Activated CD4-positive, CD25-positive, alpha-beta regulatory T cell treated with anti-CD3 and anti-CD28 coated beads, Interleukin-2, amount 50 U/mL, for 24 hours (primary cell): ENCODE data around the gene CHAC2.
"Not testable (repeated sequence)": the region's sequence is repeated elsewhere in the genome, so short reads cannot be mapped to it uniquely, and the experiment has no call there.

Experiments used
- ATAC-seq, 2 donors: fragments of 150-1000 bp; cut with Tn5 transposase; one replicate each; pipeline ENCODE4 v1.10.0; 2021; ENCODE audit warnings: mild to moderate bottlenecking in 1 of 2, moderate library complexity in 1 of 2

Gene CHAC2

DNA sequence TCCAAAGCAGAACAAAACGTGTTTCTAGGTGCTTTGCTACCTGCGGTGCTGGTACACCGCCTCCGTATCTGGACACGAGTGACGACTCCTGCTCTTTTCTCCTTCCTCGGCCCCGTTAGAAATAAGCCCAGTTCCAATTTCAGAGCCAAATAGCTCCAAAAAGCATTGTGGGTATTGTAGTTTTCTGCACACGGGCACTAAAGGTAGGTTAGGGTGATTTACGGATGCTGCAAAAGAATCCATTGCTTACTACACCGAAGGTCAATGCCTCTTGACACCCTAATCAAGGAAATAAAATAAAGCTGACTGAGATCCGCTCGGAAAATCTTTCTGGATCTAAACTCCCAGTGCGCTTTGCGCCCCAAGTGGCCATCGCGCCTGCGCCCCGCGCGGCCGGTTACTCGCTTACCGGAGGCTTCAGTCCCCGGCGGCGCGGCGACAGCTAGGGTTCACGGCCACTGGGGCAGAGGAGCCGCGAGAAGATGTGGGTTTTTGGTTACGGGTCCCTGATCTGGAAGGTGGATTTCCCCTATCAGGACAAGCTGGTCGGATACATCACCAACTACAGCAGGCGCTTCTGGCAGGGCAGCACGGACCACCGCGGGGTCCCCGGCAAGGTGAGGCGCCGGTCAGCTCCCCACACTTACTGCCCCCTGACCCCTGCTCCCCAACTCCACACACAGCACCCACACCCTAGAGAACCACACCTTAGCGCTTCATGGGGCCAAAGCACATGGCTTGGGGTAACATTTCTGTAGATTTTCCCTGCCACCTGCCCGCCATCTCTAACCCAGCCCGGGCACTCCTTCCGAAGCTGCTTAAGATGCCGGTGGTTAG, at the start of gene CHAC2:
Gene CHAC2, plus strand, starts transcription at position 400 of the 837 bp plus-strand sequence. Its CDS starts 83 bp downstream, at position 483.
- peak; percentile 94 to 95 for ATAC-seq

DNA sequence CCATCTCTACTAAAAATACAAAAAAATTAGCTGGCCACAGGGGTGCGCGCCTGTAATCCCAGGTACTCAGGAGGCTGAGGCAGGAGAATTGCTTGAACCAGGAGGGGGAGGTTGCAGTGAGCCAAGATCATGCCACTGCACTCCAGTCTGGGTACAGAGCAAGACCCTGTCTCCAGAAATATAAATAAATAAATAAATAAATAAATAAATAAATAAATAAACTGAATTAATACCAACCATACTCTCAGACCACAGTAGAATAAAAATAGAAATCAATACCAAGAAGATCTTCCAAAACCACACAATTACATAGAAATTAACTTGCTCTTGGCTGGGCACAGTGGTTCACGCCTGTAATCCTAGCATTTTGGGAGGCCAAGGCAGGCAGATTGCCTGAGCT, 46.7 kb upstream of the CHAC2 start:
- not testable (repeated sequence) for ATAC-seq

DNA sequence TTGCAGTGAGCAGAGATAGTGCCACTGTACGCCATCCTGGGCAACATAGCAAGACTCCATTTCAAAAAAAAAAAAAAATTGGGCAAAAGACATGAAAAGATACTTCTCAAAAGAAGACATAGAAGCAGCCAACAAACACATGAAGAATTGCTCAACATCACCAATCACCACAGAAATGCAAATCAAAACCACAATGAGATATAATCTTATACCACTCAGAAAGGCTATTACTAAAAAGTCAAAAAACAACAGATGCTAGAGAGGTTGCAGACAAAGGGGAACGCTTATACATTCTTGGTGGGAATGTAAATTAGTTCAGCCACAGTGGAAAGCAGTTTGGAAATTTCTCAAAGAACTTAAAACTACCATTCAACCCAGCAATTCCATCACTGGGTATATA, 43.1 kb upstream of the CHAC2 start:
- peak; percentile 25 to 43 for ATAC-seq

DNA sequence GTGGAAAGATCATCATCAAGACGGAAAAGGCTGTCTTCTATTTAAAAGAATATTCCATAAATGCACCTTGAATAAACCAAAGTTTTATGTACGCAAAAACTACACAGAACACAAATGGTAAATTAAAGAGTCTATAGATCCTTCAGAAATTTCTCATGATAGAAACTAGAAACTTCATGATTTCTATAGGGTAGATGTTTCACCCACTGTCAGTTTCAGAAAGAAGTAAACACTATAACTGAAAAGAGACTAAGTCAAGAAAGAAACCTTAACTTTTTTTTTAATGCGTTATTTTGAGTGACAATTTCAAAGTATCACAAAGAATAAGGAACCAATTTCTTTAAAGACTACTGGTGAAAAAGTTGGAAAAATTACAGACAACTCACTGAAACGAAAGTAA, 41.9 kb upstream of the CHAC2 start:
- no peak for ATAC-seq

DNA sequence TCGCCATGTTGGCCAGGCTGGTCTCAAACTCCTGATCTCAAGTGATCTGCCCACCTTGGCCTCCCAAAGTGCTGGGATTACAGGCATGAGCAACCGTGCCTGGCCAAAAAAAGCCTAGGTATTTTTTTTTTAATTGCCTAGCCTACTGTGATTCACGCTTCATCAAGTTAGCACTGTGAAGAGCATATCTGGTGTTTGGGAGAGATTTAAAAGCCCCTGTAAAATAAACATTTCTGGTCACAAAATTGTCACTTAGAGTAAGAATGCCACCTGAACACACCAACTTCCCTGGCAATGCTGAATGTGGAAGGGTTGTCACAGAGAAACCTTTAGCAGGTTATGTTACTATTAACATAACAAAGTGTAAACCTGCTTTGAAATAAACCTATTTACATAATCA, 39.7 kb upstream of the CHAC2 start:
- no peak for ATAC-seq

DNA sequence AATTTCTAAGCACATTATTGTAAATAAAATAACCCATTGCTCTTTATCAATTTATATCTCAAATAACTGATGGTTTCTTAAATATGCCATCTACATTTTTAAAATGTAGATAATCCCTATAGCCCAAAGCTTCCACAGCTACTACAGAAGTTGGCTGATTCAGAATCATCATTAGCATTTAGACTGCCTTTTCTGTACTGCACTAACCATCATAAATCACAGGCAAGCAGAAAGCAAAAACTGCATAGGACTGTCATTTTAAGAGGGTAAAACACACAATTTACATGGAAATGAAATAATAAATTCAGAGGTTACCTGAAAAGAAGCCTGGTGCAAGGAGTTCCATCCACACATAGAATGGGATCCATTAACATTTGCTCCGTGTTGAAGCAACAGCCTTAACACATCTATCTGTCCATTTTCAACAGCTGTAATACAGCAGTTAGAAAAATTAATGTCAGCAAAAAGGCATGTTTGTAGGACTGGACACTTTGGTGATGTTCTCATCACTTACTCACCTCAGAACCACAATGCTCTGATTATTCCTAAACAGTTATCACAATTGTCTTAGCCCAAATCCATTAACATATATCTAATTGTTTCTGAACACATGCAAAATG, 38.4 kb upstream of the CHAC2 start:
- no peak for ATAC-seq

DNA sequence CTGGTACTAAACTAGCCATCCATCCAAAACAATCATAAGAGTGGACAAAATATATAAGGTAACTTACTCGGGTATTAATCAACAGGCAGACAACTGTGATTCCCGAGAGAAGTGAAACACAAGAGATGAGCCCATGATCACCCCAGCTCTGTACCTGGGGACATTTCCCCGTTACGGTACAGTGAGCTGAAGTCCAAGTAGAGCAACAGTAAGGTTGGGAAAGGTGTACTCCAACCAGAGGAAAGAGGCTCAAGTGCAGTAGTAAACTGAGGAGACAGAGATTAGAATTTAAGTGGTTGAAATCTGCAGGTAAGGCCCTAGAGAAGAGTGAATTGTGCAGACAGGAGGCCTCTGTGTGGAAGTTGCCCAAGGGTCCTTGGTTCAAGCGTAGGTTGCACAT, 30.5 kb upstream of the CHAC2 start:
- no peak for ATAC-seq

DNA sequence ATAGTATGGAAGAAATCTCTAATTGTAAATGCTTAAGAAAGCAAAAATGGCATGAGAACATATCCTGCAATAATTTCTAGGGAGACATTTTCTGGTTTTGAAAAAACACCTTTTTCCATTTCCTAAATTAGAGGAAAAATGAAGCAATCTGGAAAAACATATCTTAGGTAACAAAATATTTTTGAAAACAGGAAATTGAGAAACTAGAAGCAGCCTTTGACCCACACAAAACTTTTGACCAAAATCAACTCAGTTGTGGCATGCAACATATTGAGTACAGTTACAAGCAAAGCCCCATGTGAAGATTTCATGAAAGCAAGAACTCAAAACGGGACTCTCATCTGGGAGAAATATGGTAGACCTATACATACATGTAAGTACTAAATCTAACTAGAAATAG, 28.6 kb upstream of the CHAC2 start:
- ATAC-seq = no peak

DNA sequence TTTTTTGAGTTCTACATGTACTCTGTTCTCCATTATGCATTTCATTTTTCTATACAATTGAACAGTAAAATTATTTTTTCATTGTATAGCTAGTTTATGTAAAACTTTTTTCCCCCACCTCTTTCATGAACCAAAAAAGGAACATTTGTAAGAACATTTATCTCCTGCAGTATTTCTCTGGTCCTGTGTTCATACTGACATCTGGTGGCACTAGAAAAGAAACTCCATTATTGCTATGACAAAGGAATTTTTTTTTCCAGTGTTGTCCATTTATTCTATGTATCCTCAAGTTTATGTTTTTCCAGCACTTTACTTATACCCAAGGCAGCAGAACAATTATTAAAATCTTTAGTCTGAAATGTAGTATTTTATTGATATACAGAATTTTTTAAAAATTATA, 27.4 kb upstream of the CHAC2 start:
- ATAC-seq = no peak

DNA sequence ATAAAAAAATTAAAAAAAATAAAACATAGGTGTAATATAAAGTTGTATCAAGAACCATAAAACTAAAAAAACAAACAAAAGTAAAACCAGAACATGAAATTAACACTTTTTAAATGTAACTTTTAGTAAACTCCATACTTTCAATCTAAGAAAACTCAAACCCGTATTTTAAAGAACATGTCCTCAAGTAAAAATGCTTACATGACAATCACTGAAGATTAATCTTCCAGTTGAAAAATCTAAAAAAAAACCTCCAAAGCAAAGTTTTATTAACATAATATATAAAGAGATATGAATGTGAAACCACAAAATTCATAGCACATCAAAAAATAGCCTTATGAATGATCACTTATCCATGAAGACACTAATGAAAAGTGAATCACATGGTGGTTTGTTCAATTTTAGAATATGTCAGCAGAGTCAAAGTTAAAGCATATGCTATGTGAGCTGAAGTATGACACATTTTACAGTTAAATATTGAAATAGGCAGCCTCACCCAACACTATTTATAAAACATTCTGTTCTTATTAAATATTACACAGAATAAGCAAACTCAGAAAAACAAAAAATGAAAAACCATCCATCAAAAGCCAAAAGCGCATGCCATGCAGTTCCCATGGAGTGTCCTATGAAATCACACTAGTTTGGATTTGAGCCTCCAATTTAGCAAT, 23.1 kb upstream of the CHAC2 start:
- peak; percentile 41 to 64 for ATAC-seq

DNA sequence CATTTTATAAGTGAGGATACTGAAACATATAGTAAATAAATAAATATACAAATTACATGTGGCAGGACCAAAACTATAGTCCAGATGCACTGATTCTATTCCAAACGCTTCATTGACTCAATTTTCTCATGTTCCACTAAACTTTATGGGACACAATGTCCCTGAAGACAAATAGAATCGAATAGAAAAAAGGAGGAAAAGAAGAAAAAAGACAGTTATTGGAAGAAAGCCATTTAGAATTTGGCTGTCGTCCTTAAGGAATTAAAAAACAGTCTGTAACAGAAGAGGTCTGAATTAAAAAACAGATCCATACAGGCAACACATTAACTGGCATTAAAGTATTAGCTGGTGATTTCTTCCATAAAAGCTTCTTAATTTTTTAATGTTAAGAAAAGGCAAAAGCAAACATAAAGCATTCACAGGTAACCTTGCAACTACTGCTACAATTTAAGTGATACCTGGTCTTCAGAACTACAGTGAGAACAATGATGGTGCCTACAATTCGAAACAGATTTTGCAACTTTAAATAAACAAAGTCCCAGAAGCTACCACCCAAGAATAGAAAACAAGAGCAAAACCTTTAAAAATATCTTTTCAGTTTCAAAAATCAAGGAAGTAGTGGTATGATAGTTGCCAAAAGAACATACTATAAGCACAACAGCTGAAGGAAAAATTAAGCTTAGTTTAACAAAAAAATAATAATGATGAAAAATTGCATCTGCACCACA, 17.4 kb upstream of the CHAC2 start:
- ATAC-seq = no peak

DNA sequence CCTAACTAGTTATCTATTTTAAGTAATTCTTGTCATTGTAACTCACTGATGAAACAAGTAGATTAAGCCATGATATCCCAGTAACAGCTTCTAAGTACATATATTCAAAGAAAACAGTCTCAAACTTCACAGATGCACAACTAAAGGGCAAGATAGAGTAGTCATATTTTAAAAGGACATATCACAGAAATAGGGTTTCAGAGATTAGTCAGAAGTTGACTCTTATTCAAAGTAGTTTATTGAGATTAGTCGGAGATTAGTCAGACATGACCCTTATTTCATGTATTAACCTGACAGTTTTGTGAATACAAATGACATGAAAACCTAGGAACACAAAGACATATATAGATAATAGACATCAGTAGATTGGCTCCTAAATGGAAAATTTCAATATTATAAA, 15.9 kb upstream of the CHAC2 start:
- peak; percentile 94 to 95 for ATAC-seq

DNA sequence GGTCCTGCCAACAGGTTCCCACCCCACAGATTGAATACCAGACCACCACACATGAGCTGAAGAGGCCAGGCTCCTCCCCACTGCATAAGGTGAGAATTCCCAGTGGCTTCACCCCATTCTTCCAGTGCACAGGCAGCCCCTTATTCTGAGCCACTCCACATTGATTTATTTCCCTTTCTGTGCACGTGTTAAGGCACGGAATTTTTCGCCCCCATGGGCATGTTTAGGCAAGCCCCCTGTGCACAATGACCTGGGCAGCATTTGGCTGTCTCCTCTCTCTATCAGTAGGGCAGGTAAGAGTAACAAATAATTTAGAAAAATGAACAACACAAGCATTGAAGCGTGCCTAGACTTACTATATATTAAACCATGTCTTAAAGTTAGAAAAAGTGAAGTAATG, 15.2 kb upstream of the CHAC2 start:
- no peak for ATAC-seq

DNA sequence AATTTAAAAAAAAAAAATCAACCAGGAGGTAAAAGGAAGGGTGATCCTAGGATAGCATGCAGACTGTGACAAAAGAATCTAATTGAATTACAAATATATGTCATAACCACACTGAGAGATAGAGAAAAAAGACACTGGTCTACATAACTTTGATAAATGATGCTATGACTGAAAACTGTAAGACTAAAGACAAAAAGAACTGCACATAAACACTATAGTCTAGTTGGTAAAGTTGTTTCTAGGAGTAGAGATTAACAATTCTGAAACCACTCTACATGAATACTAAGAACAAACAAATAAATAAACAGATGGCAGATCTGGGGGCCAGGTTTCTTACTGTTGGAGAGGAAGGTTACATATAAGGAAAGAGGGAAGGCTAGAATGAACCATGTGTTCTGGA, 14.6 kb upstream of the CHAC2 start:
- peak in 1 of 2 donors; percentile 21 for ATAC-seq

DNA sequence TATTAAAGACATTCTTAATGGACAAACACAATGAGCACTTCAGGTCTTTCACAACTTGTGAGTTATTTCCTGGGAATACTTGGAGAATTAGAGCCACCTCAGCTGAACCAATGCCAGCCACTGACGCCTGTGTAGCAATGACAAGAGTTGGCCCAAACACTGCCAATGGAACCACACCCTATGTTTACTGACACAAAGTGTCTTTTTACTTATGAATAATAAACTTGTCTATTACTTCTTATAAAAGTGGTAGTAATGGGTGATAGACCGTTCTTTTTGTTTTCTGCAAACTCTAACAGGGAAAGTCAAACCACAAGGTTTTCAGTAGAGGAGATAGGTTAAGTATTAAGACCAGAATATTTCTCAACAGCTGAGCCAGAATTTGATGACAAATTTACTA, 12.5 kb upstream of the CHAC2 start:
- ATAC-seq = no peak

DNA sequence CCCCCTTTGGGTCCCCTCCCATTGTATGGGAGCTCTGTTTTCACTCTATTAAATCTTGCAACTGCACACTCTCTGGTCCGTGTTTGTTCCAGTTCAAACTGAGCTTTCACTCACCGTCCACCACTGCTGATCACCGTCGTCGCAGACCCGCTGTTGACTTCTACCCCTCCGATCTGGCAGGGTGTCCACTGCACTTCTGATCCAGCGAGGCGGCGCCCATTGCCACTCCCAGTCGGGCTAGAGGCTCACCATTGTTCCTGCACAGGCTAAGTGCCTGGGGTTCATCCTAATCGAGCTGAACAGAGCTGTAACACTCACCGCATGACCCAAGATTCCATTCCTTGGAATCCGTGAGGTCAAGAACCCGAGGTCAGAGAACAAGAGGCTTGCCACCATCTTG, 11.0 kb upstream of the CHAC2 start:
- ATAC-seq = no peak

DNA sequence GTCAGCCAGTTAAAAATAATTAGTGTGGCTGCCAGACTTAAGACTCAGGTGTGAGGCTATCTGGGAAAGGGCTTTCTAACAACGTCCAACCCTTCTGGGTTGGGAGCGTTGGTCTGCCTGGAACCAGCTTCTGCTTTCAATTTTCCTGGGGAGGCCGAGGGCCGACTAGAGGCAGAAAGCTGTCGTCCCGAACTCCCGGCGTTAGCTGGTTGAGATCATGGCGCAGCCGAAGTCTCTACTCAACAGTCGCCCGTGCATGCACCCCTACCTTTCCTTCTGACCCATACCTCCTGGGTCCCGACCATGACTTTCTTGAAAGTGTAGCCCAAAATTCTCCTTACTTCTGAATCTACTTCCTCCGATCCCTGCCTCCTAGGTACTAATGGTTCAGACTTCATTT, 10.4 kb upstream of the CHAC2 start:
- ATAC-seq = not testable (repeated sequence)

DNA sequence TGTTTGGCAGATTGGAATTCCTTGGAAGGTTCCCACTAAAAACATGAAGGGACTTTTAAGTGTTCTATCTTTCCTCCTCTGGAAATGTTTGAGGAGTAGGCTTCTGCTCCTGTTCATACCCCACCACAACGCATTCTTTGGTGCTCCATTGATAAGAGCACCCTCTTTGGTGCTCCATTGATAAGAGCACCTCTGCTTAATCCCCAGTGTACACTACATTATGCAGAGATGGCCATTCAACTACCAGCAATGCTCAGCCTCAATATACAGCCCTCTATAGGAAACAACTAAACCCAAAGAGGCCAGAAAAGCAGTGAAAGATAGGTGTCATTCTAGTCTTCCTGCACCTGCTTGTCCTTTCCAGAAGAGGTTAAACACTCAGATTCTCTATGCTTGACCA, 1.8 kb upstream of the CHAC2 start:
- no peak for ATAC-seq

DNA sequence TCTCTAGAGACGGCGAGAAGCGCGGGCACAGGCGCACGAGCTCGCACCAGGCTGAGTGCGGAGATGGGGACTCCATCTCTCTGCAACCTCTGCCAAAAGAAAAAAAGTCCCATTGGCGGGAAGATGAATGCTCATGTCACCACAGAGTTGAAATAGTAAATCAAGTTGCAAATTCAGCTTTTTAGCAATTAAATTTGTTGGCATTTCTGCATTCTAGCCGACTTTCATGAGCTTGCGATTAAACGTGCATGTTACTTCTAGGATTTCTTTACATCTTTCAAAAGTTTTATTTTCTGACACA, 588 bp downstream of the CHAC2 start:
- ATAC-seq = peak in 1 of 2 donors; percentile 58

DNA sequence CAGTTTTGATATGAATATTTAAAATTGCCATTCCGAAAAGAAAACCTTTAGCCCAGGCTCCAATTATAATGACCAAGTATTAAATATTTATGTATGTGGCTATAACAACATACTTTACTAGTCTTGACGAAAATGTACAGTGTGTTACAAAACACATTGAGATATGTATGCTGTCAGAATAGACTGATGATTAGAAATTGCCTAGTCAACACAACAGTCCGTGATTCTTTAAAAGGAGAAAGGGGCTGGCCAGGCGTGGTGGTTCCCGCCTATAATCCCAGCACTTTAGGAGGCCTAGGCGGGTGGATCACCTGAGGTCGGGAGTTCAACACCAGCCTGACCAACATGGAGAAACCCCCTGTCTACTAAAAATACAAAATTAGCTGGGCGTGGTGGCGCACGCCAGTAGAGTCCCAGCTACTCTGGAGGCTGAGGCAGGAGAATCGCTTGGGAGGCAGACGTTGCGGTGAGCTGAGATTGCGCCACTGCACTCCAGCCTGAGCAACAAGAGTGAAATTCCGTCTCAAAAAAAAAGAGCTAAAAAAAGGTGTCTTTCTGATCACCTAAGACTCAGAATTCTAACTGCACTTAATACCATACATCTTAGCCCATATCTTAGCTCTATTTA, 1.8 kb downstream of the CHAC2 start:
- ATAC-seq = no peak

DNA sequence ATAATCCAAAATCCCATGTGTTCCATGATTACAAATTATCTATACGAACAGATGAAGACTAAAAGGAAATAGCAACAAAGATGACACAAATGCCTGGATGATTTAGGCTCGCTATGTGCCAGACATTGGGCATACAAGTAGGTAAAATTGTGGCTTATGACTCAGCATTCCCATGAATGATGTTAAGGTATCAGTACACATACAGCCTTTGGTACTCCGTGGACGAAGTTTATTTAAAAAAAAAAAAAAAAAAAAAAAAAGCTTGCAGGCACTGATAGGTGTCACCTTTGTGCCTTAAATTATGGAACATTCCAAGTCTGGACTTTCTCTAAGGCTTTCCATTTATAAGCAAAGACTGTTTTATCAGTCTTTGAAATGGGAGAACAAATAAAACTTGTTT, 2.7 kb downstream of the CHAC2 start:
- peak in 1 of 2 donors; percentile 22 for ATAC-seq

DNA sequence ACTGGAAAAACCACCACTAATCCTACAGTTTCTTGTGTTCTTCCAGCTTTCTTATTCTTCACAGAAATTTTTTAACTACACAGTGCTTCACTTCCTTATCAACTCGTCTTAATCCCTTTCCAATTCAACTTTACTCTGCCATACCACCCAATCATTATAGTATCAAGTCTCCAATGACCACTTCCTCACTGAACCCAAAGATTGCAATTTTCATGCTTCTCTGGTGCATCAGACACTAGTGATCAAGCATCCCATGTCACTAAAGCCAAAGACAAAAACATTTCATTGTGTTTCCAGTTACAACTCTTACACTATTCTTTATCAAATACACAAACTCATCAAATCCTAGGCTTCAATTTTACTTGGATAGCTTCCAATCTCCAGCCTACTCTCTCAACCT, 9.5 kb downstream of the CHAC2 start:
- no peak for ATAC-seq
